ENCODE results near the gene DYNLRB1. TPM values are rescaled to one million over a fixed set of nuclear protein-coding genes. Genes with fewer than 3 reads are reported as not detected.

Gene DYNLRB1
- total RNA-seq, 4 donors from 2014 or later: 77.6 to 181 (median 135) TPM

DNA sequence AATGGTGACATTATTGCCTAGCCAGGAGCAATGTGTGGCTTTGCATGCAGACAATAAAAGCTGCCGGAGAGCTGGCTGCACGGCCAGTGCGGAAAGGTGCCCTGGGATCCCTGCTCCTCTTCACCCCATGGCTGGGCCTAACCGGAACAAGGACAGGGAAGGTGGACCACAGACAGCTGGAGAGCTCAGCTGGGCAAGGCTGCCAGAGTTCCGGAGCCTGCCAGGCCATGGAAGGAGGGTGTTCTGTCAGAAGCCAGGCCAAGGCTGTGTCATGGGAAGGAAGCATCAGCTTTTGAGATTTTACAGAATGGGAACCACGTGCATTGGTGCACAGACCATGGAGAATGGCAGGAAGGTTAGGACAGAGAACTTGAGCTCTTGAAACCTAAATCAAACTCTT is 67.3 kb downstream of the DYNLRB1 start:
- TF ChIP-seq, protein P1, sequence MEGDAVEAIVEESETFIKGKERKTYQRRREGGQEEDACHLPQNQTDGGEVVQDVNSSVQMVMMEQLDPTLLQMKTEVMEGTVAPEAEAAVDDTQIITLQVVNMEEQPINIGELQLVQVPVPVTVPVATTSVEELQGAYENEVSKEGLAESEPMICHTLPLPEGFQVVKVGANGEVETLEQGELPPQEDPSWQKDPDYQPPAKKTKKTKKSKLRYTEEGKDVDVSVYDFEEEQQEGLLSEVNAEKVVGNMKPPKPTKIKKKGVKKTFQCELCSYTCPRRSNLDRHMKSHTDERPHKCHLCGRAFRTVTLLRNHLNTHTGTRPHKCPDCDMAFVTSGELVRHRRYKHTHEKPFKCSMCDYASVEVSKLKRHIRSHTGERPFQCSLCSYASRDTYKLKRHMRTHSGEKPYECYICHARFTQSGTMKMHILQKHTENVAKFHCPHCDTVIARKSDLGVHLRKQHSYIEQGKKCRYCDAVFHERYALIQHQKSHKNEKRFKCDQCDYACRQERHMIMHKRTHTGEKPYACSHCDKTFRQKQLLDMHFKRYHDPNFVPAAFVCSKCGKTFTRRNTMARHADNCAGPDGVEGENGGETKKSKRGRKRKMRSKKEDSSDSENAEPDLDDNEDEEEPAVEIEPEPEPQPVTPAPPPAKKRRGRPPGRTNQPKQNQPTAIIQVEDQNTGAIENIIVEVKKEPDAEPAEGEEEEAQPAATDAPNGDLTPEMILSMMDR (IDR thresholded peaks at IDR 0.05): no peak
- TF ChIP-seq POLR2A (IDR thresholded peaks at IDR 0.05): no peak
- no peak overlapping the region for H3K27ac ChIP-seq
- H3K4me3 ChIP-seq: no peak overlapping the region
- no peak for DNase-seq
- peaks cover 0 to 8% (median 0%) of the 10 kb centered on the region in 3 donors for H3K36me3 ChIP-seq
- peaks cover 0 to 25% (median 2%) of the 10 kb centered on the region in 4 donors for H3K4me1 ChIP-seq
- peaks cover 0 to 5% (median 0%) of the 10 kb centered on the region in 4 donors for H3K9me3 ChIP-seq
- H3K27me3 ChIP-seq: no peaks in the 10 kb centered on the region

DNA sequence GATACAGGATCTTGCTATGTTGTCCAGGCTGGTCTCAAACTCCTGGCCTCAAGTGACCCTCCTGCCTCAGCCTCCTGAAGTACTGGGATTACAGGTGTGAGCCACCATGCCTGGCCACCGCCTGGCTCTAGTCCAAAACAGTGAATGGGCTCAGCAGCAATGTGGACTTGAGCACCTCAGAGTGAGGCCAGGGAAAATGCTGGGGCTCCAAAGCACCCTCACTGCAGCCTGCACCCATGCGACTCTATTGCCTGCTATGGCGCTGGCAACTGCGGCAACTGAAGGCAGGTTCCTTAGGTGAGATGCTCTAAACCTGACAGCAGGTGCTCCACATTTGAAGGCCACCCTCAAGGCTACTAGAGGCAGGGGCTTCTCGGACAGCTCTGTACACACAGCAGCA is 68.8 kb downstream of the DYNLRB1 start:
- Histone ChIP-seq H3K36me3 (peaks cover 0 to 8% (median 0%) of the 10 kb centered on the region in 3 donors), H3K4me1 (peaks cover 0 to 21% (median 2%) of the 10 kb centered on the region in 4 donors), H3K27ac (no peak overlapping the region), H3K9me3 (peaks cover 0 to 5% (median 0%) of the 10 kb centered on the region in 4 donors), H3K27me3 (no peaks in the 10 kb centered on the region), H3K4me3 (no peak overlapping the region)
- no peak for TF ChIP-seq POLR2A (IDR thresholded peaks at IDR 0.05)
- TF ChIP-seq, protein P1 (IDR thresholded peaks at IDR 0.05): no peak
- DNase-seq: no peak

DNA sequence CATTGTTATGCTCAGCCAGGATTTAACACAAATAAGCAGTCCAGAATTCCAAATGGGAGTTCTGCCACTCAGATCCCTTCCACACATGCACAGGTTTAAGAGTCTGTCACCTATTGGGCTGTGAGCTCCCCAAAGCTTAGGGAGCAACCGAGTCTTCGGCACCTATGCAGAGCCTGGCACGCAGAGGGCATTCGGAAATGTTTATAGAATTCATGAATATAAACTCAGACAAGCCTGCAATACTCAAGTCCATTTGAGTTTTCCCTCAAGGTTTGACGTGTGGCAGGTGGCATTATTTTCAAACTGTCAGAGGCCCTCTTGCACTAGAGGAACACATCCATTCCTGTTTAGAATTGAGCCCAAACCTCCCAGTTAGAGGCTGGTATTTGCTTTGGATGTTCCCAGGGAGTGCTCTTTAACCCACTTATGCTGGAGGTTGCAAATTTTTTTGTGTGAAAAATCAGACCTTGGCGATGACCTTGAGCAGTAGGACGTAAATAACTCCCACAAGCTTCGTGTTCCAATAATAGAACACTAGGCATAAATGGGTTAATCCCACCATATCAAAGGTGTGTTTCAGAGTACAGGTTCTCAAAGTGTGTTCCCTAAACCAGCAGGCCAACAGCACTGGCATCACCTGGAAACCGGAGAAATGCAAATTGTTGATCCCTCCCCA is 70.4 kb downstream of the DYNLRB1 start:
- TF ChIP-seq, protein P1 (IDR thresholded peaks at IDR 0.05): no peak
- TF ChIP-seq POLR2A (IDR thresholded peaks at IDR 0.05): no peak
- no peaks in the 10 kb centered on the region for H3K9me3 ChIP-seq
- H3K27me3 ChIP-seq: no peaks in the 10 kb centered on the region
- no peak overlapping the region for H3K27ac ChIP-seq
- H3K36me3 ChIP-seq: peaks cover 0 to 8% (median 0%) of the 10 kb centered on the region in 3 donors
- H3K4me1 ChIP-seq: peaks cover 0 to 15% (median 0%) of the 10 kb centered on the region in 4 donors
- no peak for DNase-seq
- no peak overlapping the region for H3K4me3 ChIP-seq

Small RNAs within 50 kb of the gene (small RNA-seq; reads per million reads assigned to genes)
- gene RF00019: 0 reads per million in 2 donors

Other genes starting within 250 kb of the DYNLRB1 start
- gene AHCY, start 213.1 kb upstream of the DYNLRB1 start, total RNA-seq: 10 to 100 TPM; 46.9 to 52.4 (median 49.4) TPM
- gene ITCH, start 153.1 kb upstream of the DYNLRB1 start, total RNA-seq: 10 to 100 TPM; 43.6 to 69.3 (median 59.8) TPM
- 10 to 100 TPM; 32.6 to 82.1 (median 68.6) TPM for gene MAP1LC3A, start 42.3 kb downstream of the DYNLRB1 start, total RNA-seq
- 10 to 100 TPM in 3 of 4 donors, 1 to 10 TPM in 1; 6.6 to 29.5 (median 18.4) TPM for gene PIGU, start 160.7 kb downstream of the DYNLRB1 start, total RNA-seq
- gene TP53INP2, start 187.9 kb downstream of the DYNLRB1 start, total RNA-seq: 10 to 100 TPM; 16.5 to 43.0 (median 34.4) TPM

Data from Peyer's patch (tissue), 4 donors.